ENCODE data around the gene MASP1. TPM values are rescaled to one million over a fixed set of nuclear protein-coding genes. Genes with fewer than 3 reads are reported as not detected.
A peak's percentile ranks its signal among the peaks of the same experiment; 100 is the strongest.

Gene MASP1
- total RNA-seq, 1 donor from 2014 or later, result 5.7 TPM

GRCh38 chr3:187288131-187288854 is 3.2 kb downstream of the MASP1 start:
- no peak overlapping the region for H3K9ac ChIP-seq (ENCODE audit: low read depth in 1 of 3, low read length in 3 of 3)
- no peaks in the 10 kb centered on the region for H3K27me3 ChIP-seq (ENCODE audit: control insufficient read depth in 3 of 3, insufficient read depth in 3 of 3, low read length in 3 of 3)
- H3K4me3 ChIP-seq (ENCODE audit: low read length in 3 of 3), result peak overlapping the region in 1 of 3 donors; percentile 33
- peaks cover 14 to 44% (median 34%) of the 10 kb centered on the region in 3 donors for H3K4me1 ChIP-seq (ENCODE audit: control insufficient read depth in 3 of 3, insufficient read depth in 3 of 3, low read length in 3 of 3)
- no peak overlapping the region for H3K27ac ChIP-seq (ENCODE audit: low read depth, low read length)
- no peaks in the 10 kb centered on the region for H3K9me3 ChIP-seq (ENCODE audit: control insufficient read depth in 3 of 3, low read length in 3 of 3)
- peaks cover 0 to 9% (median 0%) of the 10 kb centered on the region in 3 donors for H3K36me3 ChIP-seq (ENCODE audit: control insufficient read depth in 3 of 3, insufficient read depth in 3 of 3, low read length in 3 of 3)

DNA sequence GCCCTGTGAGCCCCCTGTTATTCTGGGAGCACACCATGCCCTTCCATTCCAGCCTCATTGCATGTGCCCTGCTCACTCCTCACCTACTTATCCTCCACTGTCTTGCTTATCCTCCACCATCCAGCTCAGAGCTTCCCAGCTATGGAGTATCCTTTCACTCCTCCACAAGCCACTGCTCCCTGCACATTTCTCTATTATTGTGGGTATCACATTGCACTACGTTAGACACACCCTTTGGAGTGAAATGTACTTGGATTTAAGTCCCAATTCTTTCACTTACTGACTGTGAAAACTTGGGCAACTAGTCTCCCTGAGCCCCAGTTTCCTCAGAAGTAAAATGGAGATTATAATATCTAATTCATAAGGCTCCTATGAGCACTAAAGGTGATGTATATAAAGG is 4.3 kb downstream of the MASP1 start:
- Histone ChIP-seq H3K9ac (ENCODE audit: low read depth in 1 of 3, low read length in 3 of 3) (no peak overlapping the region), H3K27me3 (ENCODE audit: control insufficient read depth in 3 of 3, insufficient read depth in 3 of 3, low read length in 3 of 3) (no peaks in the 10 kb centered on the region), H3K36me3 (ENCODE audit: control insufficient read depth in 3 of 3, insufficient read depth in 3 of 3, low read length in 3 of 3) (peaks cover 0 to 13% (median 0%) of the 10 kb centered on the region in 3 donors), H3K9me3 (ENCODE audit: control insufficient read depth in 3 of 3, low read length in 3 of 3) (no peaks in the 10 kb centered on the region), H3K4me1 (ENCODE audit: control insufficient read depth in 3 of 3, insufficient read depth in 3 of 3, low read length in 3 of 3) (peaks cover 14 to 33% (median 24%) of the 10 kb centered on the region in 3 donors), H3K27ac (ENCODE audit: low read depth, low read length) (no peak overlapping the region), H3K4me3 (ENCODE audit: low read length in 3 of 3) (no peak overlapping the region)

DNA sequence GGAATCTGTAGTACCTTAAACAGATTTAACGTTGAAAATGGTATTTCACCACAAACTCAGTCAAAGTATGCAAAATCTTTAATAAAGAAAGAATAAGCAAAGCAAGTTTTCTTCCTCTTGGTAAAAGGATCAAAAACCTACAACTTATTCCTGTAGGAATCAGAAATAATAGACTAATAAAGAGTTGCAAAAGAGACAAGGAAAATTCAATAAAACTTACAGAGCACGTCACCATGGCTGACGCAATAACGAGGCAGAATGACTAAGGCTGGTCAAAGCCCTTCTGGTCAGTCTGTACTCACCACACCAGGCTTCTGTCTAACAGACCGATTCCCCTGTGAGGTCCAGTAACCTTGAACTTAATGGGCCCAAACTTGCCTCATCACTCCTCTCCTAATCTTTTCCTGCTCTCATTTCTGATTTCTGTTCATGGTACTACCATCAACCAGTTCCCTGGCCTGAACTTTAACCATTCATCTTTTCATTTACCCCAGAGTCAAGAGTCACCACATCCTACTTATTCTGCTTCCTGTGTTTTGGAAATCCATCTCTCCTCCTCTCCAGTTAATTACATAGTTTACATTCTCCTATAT is 5.0 kb downstream of the MASP1 start:
- Histone ChIP-seq H3K27ac (ENCODE audit: low read depth, low read length) (no peak overlapping the region), H3K9me3 (ENCODE audit: control insufficient read depth in 3 of 3, low read length in 3 of 3) (no peaks in the 10 kb centered on the region), H3K36me3 (ENCODE audit: control insufficient read depth in 3 of 3, insufficient read depth in 3 of 3, low read length in 3 of 3) (peaks cover 0 to 13% (median 0%) of the 10 kb centered on the region in 3 donors), H3K27me3 (ENCODE audit: control insufficient read depth in 3 of 3, insufficient read depth in 3 of 3, low read length in 3 of 3) (no peaks in the 10 kb centered on the region), H3K9ac (ENCODE audit: low read depth in 1 of 3, low read length in 3 of 3) (no peak overlapping the region), H3K4me1 (ENCODE audit: control insufficient read depth in 3 of 3, insufficient read depth in 3 of 3, low read length in 3 of 3) (peaks cover 12 to 26% (median 20%) of the 10 kb centered on the region in 3 donors), H3K4me3 (ENCODE audit: low read length in 3 of 3) (no peak overlapping the region)

GRCh38 chr3:187281191-187281714 is 10.3 kb downstream of the MASP1 start:
- Histone ChIP-seq H3K27ac (ENCODE audit: low read depth, low read length) (no peak overlapping the region), H3K4me3 (ENCODE audit: low read length in 3 of 3) (no peak overlapping the region), H3K4me1 (ENCODE audit: control insufficient read depth in 3 of 3, insufficient read depth in 3 of 3, low read length in 3 of 3) (no peaks in the 10 kb centered on the region), H3K9me3 (ENCODE audit: control insufficient read depth in 3 of 3, low read length in 3 of 3) (no peaks in the 10 kb centered on the region), H3K9ac (ENCODE audit: low read depth in 1 of 3, low read length in 3 of 3) (no peak overlapping the region), H3K27me3 (ENCODE audit: control insufficient read depth in 3 of 3, insufficient read depth in 3 of 3, low read length in 3 of 3) (no peaks in the 10 kb centered on the region), H3K36me3 (ENCODE audit: control insufficient read depth in 3 of 3, insufficient read depth in 3 of 3, low read length in 3 of 3) (peaks cover 0 to 16% (median 0%) of the 10 kb centered on the region in 3 donors)

- no peak overlapping the region for H3K4me3 ChIP-seq (ENCODE audit: low read length in 3 of 3)
- H3K9ac ChIP-seq (ENCODE audit: low read depth in 1 of 3, low read length in 3 of 3), result no peak overlapping the region
- no peaks in the 10 kb centered on the region for H3K27me3 ChIP-seq (ENCODE audit: control insufficient read depth in 3 of 3, insufficient read depth in 3 of 3, low read length in 3 of 3)
- H3K27ac ChIP-seq (ENCODE audit: low read depth, low read length), result no peak overlapping the region
- H3K4me1 ChIP-seq (ENCODE audit: control insufficient read depth in 3 of 3, insufficient read depth in 3 of 3, low read length in 3 of 3), result no peaks in the 10 kb centered on the region
- H3K36me3 ChIP-seq (ENCODE audit: control insufficient read depth in 3 of 3, insufficient read depth in 3 of 3, low read length in 3 of 3), result peaks cover 0 to 14% (median 0%) of the 10 kb centered on the region in 3 donors
- H3K9me3 ChIP-seq (ENCODE audit: control insufficient read depth in 3 of 3, low read length in 3 of 3), result no peaks in the 10 kb centered on the region
These were observed 10.9 kb downstream of the MASP1 start for GRCh38 chr3:187280644-187281043.

DNA sequence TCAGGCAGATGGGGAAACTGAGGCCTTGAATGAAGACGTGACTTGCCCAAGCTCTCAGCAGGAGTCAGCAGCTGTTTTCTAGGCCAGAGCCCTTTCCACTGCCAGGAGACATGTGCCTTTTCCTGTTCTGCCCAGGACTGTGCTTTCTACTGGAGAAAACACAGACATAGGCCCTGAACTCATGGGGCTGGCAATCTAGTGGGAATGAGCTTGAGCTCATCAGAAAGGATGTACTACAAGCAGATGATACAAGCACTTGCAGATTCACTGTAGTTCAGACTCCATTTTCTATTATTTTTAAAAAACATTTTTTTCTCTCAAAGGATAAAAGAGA is 14.4 kb downstream of the MASP1 start:
- no peaks in the 10 kb centered on the region for H3K27me3 ChIP-seq (ENCODE audit: control insufficient read depth in 3 of 3, insufficient read depth in 3 of 3, low read length in 3 of 3)
- H3K9me3 ChIP-seq (ENCODE audit: control insufficient read depth in 3 of 3, low read length in 3 of 3), result no peaks in the 10 kb centered on the region
- H3K9ac ChIP-seq (ENCODE audit: low read depth in 1 of 3, low read length in 3 of 3), result no peak overlapping the region
- peaks cover 0 to 5% (median 0%) of the 10 kb centered on the region in 3 donors for H3K36me3 ChIP-seq (ENCODE audit: control insufficient read depth in 3 of 3, insufficient read depth in 3 of 3, low read length in 3 of 3)
- H3K4me3 ChIP-seq (ENCODE audit: low read length in 3 of 3), result no peak overlapping the region
- no peak overlapping the region for H3K27ac ChIP-seq (ENCODE audit: low read depth, low read length)
- no peaks in the 10 kb centered on the region for H3K4me1 ChIP-seq (ENCODE audit: control insufficient read depth in 3 of 3, insufficient read depth in 3 of 3, low read length in 3 of 3)

GRCh38 chr3:187276397-187277128 is 15.0 kb downstream of the MASP1 start:
- H3K4me1 ChIP-seq (ENCODE audit: control insufficient read depth in 3 of 3, insufficient read depth in 3 of 3, low read length in 3 of 3), result no peaks in the 10 kb centered on the region
- no peaks in the 10 kb centered on the region for H3K9me3 ChIP-seq (ENCODE audit: control insufficient read depth in 3 of 3, low read length in 3 of 3)
- peaks cover 0 to 5% (median 0%) of the 10 kb centered on the region in 3 donors for H3K36me3 ChIP-seq (ENCODE audit: control insufficient read depth in 3 of 3, insufficient read depth in 3 of 3, low read length in 3 of 3)
- H3K9ac ChIP-seq (ENCODE audit: low read depth in 1 of 3, low read length in 3 of 3), result no peak overlapping the region
- H3K27me3 ChIP-seq (ENCODE audit: control insufficient read depth in 3 of 3, insufficient read depth in 3 of 3, low read length in 3 of 3), result no peaks in the 10 kb centered on the region
- no peak overlapping the region for H3K27ac ChIP-seq (ENCODE audit: low read depth, low read length)
- H3K4me3 ChIP-seq (ENCODE audit: low read length in 3 of 3), result no peak overlapping the region

DNA sequence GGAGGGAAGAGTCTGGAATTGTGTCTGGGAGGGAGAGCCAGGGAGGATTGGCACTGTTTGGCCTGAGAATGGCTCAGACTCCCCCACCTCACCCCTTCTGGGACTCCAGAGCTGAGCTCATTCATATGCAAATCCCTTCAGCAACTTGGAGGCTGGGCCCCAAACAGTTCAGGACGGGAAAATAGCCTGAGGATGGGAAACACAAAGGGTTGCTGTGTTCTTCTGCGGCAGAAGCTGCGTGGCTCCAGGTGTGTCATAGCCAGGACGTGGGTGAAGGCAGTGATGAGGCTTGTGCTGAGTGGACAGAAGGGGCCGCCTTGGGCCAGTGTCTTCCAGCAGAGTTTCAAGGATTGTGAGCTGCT is 16.6 kb downstream of the MASP1 start:
- no peaks in the 10 kb centered on the region for H3K27me3 ChIP-seq (ENCODE audit: control insufficient read depth in 3 of 3, insufficient read depth in 3 of 3, low read length in 3 of 3)
- H3K4me1 ChIP-seq (ENCODE audit: control insufficient read depth in 3 of 3, insufficient read depth in 3 of 3, low read length in 3 of 3), result no peaks in the 10 kb centered on the region
- peaks cover 0 to 10% (median 0%) of the 10 kb centered on the region in 3 donors for H3K36me3 ChIP-seq (ENCODE audit: control insufficient read depth in 3 of 3, insufficient read depth in 3 of 3, low read length in 3 of 3)
- no peak overlapping the region for H3K4me3 ChIP-seq (ENCODE audit: low read length in 3 of 3)
- H3K9ac ChIP-seq (ENCODE audit: low read depth in 1 of 3, low read length in 3 of 3), result no peak overlapping the region
- H3K9me3 ChIP-seq (ENCODE audit: control insufficient read depth in 3 of 3, low read length in 3 of 3), result peaks cover 0 to 3% (median 0%) of the 10 kb centered on the region in 3 donors
- H3K27ac ChIP-seq (ENCODE audit: low read depth, low read length), result no peak overlapping the region

GRCh38 chr3:187274315-187274976 is 17.1 kb downstream of the MASP1 start:
- H3K27ac ChIP-seq (ENCODE audit: low read depth, low read length), result no peak overlapping the region
- peaks cover 0 to 12% (median 0%) of the 10 kb centered on the region in 3 donors for H3K36me3 ChIP-seq (ENCODE audit: control insufficient read depth in 3 of 3, insufficient read depth in 3 of 3, low read length in 3 of 3)
- H3K27me3 ChIP-seq (ENCODE audit: control insufficient read depth in 3 of 3, insufficient read depth in 3 of 3, low read length in 3 of 3), result no peaks in the 10 kb centered on the region
- H3K9ac ChIP-seq (ENCODE audit: low read depth in 1 of 3, low read length in 3 of 3), result no peak overlapping the region
- H3K9me3 ChIP-seq (ENCODE audit: control insufficient read depth in 3 of 3, low read length in 3 of 3), result peaks cover 0 to 7% (median 3%) of the 10 kb centered on the region in 3 donors
- no peaks in the 10 kb centered on the region for H3K4me1 ChIP-seq (ENCODE audit: control insufficient read depth in 3 of 3, insufficient read depth in 3 of 3, low read length in 3 of 3)
- no peak overlapping the region for H3K4me3 ChIP-seq (ENCODE audit: low read length in 3 of 3)

All from skeletal muscle tissue (tissue), 4 donors.